SU-DHL-6 (cell line): ENCODE data around the gene LIPH.

Source experiments
- EZH2phosphoT487 ChIP-seq: fragments of 200-600 bp; sonication (generic), shearing (Covaris generic); conservative IDR thresholded peaks from 2 replicates; pipeline ENCODE4 v1.6.1; 2018; ENCODE audit warnings: mild to moderate bottlenecking, antibody characterized with exemption, low read length, moderate library complexity, mixed read lengths
- TF ChIP-seq, protein P1 (sequence below): fragments of 200-600 bp; sonication (generic); IDR thresholded peaks from one replicate; pipeline ENCODE4 v1.5.1; 2017; ENCODE audit warnings: antibody characterized with exemption, mild to moderate bottlenecking, low read length, moderate library complexity; ENCODE audit not compliant: insufficient read depth, poor library complexity, severe bottlenecking

DNA sequence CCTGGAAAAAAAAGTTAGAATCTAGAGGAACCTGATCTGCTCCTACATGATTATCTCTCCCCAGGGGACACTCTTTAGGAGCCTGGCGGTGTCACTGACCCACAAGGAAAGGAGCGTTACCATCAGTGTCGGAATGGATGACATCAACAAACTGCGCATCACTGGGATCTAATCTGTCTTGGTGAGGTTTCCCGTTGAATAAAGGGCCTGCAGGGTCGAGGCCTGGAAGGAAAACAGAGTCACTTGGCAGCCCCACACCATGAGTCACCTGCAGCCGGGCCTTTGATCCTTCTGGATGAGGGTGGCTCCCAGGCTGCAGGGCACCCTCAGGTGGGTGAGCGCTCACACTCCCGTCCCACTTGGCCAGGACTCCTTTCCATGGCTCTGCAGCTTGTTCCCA is 25.0 kb downstream of the LIPH start:
- TF ChIP-seq, protein P1, sequence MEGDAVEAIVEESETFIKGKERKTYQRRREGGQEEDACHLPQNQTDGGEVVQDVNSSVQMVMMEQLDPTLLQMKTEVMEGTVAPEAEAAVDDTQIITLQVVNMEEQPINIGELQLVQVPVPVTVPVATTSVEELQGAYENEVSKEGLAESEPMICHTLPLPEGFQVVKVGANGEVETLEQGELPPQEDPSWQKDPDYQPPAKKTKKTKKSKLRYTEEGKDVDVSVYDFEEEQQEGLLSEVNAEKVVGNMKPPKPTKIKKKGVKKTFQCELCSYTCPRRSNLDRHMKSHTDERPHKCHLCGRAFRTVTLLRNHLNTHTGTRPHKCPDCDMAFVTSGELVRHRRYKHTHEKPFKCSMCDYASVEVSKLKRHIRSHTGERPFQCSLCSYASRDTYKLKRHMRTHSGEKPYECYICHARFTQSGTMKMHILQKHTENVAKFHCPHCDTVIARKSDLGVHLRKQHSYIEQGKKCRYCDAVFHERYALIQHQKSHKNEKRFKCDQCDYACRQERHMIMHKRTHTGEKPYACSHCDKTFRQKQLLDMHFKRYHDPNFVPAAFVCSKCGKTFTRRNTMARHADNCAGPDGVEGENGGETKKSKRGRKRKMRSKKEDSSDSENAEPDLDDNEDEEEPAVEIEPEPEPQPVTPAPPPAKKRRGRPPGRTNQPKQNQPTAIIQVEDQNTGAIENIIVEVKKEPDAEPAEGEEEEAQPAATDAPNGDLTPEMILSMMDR: no peak
- no peak for TF ChIP-seq EZH2phosphoT487
